ENCODE measurements around the gene CD86.

The CD86 gene

GRCh38 chr3:122102191-122102935 lies 47.2 kb downstream of the CD86 start:
- no peak for DNase-seq
- Histone ChIP-seq H3K36me3 (no peaks in the 10 kb centered on the region), H3K4me3 (ENCODE audit: low read depth, low read length) (no peak overlapping the region), H3K27me3 (ENCODE audit: insufficient read depth, low read depth, severe bottlenecking) (peaks cover 12% of the 10 kb centered on the region), H3K9me3 (ENCODE audit: severe bottlenecking) (no peaks in the 10 kb centered on the region), H3K27ac (no peak overlapping the region)
- no peak for TF ChIP-seq CTCF (IDR thresholded peaks at IDR 0.05; ENCODE audit: low read depth, low read length)

- H3K27ac ChIP-seq = no peak overlapping the region
- TF ChIP-seq CTCF (IDR thresholded peaks at IDR 0.05; ENCODE audit: low read depth, low read length) = no peak
- H3K4me3 ChIP-seq (ENCODE audit: low read depth, low read length) = no peak overlapping the region
- no peaks in the 10 kb centered on the region for H3K36me3 ChIP-seq
- DNase-seq = no peak
- no peaks in the 10 kb centered on the region for H3K9me3 ChIP-seq (ENCODE audit: severe bottlenecking)
- H3K27me3 ChIP-seq (ENCODE audit: insufficient read depth, low read depth, severe bottlenecking) = peaks cover 19% of the 10 kb centered on the region
Observed at GRCh38 chr3:122103821-122104514, 48.8 kb downstream of the CD86 start.

GRCh38 chr3:122104515-122105194 lies 49.5 kb downstream of the CD86 start:
- Histone ChIP-seq H3K9me3 (ENCODE audit: severe bottlenecking) (no peaks in the 10 kb centered on the region), H3K27me3 (ENCODE audit: insufficient read depth, low read depth, severe bottlenecking) (peaks cover 19% of the 10 kb centered on the region), H3K27ac (no peak overlapping the region), H3K4me3 (ENCODE audit: low read depth, low read length) (no peak overlapping the region), H3K36me3 (no peaks in the 10 kb centered on the region)
- no peak for TF ChIP-seq CTCF (IDR thresholded peaks at IDR 0.05; ENCODE audit: low read depth, low read length)
- no peak for DNase-seq

- Histone ChIP-seq H3K36me3 (no peaks in the 10 kb centered on the region), H3K9me3 (ENCODE audit: severe bottlenecking) (no peaks in the 10 kb centered on the region), H3K27ac (no peak overlapping the region), H3K27me3 (ENCODE audit: insufficient read depth, low read depth, severe bottlenecking) (peaks cover 18% of the 10 kb centered on the region), H3K4me3 (ENCODE audit: low read depth, low read length) (no peak overlapping the region)
- DNase-seq = no peak
- no peak for TF ChIP-seq CTCF (IDR thresholded peaks at IDR 0.05; ENCODE audit: low read depth, low read length)
Observed at GRCh38 chr3:122105626-122106025, 50.5 kb downstream of the CD86 start.

- Histone ChIP-seq H3K27ac (no peak overlapping the region), H3K36me3 (no peaks in the 10 kb centered on the region), H3K9me3 (ENCODE audit: severe bottlenecking) (no peaks in the 10 kb centered on the region), H3K4me3 (ENCODE audit: low read depth, low read length) (no peak overlapping the region), H3K27me3 (ENCODE audit: insufficient read depth, low read depth, severe bottlenecking) (peaks cover 18% of the 10 kb centered on the region)
- TF ChIP-seq CTCF (IDR thresholded peaks at IDR 0.05; ENCODE audit: low read depth, low read length) = no peak
- no peak for DNase-seq
Observed at GRCh38 chr3:122107171-122107570, 52.0 kb downstream of the CD86 start.

Measured in WERI-Rb-1 (cell line).